Kidney capillary endothelial cell (primary cell): Measurements from ENCODE around the gene JADE1.

Experiments
- DNase-seq: peaks from one replicate; pipeline ENCODE4 v3.0.0-alpha.2; 2018; ENCODE audit warnings: low spot score

Gene JADE1

GRCh38 chr4:128844931-128845330, 35.4 kb downstream of the JADE1 start:
- no peak for DNase-seq

DNA sequence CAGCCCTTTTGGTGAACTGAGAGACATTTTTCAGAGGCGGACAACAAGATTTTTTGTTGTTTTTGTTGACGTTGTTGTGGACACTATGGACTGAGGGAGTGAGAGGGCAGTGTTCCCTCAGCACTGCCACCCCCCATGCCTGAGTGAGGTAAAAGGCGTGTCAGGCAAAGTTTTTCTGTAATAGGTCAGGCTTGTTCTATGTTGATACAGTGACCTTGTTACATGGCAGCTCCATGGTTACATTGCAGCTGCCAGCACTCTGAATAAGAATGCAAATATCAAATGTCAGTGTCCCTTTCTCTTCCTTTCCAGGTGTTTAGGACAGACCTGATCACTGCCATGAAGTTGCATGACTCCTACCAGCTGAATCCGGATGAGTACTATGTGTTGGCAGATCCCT, 36.6 kb downstream of the JADE1 start:
- no peak for DNase-seq

- no peak for DNase-seq
Measured at GRCh38 chr4:128847082-128847724, 37.7 kb downstream of the JADE1 start.

DNA sequence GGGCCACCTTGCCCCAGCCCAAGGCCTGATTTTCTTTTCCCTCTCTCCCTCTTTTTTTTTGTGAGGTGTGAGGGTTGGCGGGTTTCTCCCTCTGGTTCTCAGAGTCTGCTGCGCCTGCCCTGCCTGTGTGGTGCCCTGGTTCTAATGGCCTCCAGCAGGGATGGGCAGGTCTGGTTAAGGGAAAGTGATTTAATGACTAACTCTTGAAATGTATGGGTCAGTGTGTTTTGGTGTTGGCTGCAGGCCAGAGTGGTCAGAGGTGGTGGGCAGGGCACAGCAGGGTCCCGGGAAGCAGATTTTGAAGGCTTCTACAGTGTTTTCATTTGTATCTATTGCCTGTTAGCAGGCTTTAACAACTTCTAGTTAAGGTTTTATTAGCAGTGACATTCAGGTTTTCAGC, 39.0 kb downstream of the JADE1 start:
- no peak for DNase-seq

DNA sequence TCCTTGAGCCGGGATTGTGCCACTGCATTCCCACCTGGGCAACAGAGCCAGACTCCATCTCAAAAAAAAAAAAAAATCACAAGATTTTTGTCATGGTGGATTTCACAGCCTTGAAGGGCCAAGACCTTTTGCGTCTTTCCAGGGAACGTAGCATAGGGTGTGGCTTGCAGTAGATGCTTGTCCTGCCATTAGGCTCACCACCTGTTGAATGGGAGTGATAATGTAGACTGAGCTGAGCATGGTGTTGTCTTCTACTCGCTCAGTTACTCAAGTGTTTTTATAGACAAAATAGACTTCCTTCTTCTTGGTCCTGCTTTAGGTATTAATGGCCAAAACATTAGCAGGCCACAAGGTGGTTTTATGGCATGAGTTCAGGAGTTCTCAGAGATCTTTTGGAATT, 40.8 kb downstream of the JADE1 start:
- DNase-seq: no peak

DNA sequence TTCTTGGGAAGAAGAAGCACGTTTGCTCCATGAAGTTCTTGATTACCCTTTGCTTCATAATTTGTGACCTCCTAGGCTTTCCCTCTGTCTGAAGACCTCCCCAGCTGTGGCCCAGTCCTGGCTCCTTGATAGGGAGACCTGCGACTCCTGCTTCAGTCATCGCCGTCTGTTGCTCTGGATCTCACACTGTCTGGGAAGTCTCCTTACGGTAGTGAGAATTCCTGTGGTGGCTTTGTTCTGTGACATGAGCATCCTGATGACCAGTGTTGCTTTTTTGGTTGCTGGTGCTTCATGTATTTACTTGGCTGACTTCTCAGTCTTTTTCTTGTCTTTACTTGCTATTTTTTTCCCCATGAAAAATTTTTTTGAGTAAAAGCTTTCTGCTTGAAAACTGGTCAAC, 44.2 kb downstream of the JADE1 start:
- no peak for DNase-seq

- DNase-seq: no peak
Measured at GRCh38 chr4:128854433-128854832, 44.9 kb downstream of the JADE1 start.

GRCh38 chr4:128855621-128856020, 46.1 kb downstream of the JADE1 start:
- no peak for DNase-seq

DNA sequence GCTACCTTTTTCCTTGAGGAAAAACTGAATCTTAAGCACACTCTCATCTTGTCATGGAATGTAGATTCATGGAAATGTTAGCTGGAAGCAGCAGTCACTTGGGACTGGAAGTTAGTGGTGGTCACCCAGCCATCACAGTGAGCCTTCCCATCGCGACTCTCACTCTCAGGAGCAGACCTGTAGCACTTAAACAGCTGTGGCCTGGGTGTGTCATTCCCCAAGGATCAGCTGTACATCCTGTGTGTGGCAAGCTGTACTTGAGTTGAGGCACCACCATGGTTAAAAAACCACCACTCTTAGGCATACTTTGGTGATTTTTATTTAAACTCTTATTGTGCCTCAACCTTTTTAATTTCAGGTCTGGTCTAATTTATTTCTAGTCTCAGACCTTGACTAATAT, 46.7 kb downstream of the JADE1 start:
- DNase-seq: no peak

GRCh38 chr4:128858879-128859671, 49.6 kb downstream of the JADE1 start:
- no peak for DNase-seq

GRCh38 chr4:128859887-128860677, 50.6 kb downstream of the JADE1 start:
- no peak for DNase-seq

DNA sequence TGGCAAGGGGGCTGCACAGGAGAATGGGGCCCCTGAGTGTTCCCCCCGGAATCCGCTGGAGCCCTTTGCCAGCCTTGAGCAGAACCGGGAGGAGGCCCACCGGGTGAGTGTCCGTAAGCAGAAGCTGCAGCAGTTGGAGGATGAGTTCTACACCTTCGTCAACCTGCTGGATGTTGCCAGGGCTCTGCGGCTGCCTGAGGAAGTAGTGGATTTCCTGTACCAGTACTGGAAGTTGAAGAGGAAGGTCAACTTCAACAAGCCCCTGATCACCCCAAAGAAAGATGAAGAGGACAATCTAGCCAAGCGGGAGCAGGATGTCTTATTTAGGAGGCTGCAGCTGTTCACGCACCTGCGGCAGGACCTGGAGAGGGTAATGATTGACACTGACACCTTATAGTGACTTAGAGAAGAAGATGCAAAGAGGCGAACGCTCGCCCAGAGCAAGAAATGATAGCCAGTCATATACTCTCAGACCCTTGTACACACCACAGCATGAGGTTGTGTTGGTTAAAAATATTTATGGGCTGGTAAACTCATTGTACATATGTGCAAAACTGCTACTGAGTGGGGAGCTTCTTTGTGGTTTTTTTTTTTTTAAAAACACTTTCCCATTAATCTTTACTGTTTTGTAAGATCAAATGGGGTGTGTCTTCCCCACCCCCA, 52.5 kb downstream of the JADE1 start:
- no peak for DNase-seq

DNA sequence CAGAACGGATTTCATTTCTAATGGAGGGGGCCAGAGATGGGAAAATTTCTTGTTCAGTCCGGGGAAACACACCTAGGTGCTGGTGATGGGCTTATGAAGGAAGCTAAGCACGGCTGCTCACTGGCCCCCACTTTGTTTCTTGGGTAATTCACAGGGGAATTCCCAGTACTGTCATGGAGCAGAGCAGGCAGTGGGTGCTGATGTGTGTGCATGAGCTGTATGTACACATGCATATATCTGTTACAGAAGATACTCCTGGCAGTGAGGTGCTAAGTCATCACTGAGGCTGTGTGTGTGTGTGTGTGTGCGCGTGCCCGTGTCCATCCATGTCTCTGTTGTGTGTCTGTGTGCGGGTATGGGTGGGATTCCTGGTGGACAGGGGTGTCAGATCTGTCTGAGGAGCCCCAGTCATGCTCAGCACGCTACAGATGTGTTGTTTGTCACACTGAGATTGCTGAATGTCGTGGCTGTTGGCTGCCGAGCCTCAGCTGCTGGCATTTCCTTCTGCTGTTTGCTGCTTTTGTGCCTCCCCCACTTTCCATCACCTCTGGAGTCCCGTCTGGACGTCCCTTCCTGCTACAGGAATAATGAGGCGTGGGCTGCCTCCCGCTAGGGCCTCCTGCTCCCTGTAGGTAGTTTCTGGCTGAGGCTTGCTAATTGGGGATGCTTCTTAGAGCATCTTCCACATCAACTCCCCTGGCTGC, 53.3 kb downstream of the JADE1 start:
- DNase-seq: peak; percentile 4

GRCh38 chr4:128863312-128864075, 54.0 kb downstream of the JADE1 start:
- DNase-seq: peak; percentile 83

DNA sequence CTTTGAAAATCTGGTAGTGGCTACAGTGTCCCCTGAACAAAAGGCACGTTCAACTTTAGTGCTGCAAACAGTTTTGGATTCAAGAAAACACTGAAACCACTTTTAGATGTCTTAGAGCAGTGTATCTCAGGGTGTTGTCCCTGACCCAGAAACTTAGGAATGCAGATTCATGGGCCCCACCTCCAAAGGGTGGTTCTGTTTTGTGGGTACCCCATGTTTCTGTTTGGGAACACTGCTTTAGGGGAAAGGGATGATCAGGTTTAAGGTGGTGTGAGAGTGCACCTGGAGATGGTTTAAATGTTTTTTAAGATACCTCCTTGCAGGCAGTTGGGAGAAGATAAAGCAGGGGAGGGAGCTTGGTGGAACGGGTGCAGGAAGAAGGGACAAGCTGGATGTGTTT, 55.6 kb downstream of the JADE1 start:
- DNase-seq: no peak

GRCh38 chr4:128866269-128866668, 56.8 kb downstream of the JADE1 start:
- DNase-seq: no peak

DNA sequence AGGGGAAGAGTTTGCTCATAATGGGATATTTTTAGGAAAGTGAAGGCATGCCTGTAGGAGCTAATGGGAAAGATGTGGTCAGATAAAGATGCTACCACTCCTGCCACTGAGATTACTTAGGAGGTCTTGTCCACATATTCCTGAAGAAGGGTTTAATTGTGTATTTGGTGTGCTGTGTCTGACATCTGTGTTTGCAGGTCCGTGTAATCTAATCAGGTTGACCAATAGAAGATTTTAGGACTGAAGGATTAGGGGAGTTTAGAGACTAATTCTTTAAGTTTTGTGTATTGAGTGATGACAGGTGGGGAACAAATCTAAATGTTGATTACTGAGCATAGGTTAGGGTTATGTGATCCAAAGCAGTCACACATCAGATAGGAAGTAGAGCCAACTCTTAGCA, 57.2 kb downstream of the JADE1 start:
- DNase-seq: no peak

GRCh38 chr4:128868758-128869157, 59.3 kb downstream of the JADE1 start:
- no peak for DNase-seq

DNA sequence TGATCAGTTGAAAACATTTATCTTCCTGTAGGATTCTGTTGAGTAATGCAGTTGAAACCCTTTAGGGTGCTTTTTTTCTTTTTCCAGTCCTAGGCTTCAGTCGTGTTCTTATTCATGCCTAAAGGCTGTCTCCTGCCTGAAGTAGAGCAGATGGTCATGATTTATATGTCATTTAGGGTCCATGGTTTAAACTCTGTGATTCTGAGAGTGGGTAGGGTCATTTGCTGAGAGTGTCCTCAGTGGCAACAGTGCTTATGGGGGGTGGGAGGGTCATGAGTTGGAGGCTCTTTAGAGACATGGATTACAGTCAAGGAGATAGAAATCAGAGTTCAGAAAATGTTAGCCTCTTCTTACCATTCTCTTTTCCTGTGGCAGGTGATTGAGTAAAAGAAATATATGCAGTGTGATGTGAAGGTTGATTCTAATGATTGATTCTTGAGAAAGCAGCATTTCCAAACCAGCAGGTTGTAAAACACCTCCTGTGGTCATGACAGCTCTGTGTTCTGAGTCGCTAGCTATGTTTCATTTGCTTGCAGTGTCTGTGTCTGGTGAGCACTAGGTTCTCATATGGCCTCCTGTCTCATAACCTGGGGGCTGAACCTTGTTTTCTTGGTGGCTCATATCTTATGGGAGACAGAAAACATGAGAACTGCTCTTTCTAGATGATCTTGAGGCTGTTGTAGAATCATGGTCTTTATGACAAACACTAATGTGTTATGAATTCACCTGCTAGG, 60.4 kb downstream of the JADE1 start:
- no peak for DNase-seq

GRCh38 chr4:128871948-128872347, 62.4 kb downstream of the JADE1 start:
- DNase-seq: no peak
